K562 treated with DMSO at 1 percent for 24 hours (cell line): Measurements from ENCODE around the gene OTOGL. TPM values are rescaled to one million over a fixed set of nuclear protein-coding genes. Genes with fewer than 3 reads are reported as not detected.

ENCODE experiments used
- total RNA-seq: library from RNA; unstranded; fragments of 300-600 nt; gene quantifications from 2 replicates; pipeline ENCODE4 v1.2.3, GENCODE V29; 2022; ENCODE audit warnings: low read depth; ENCODE audit not compliant: insufficient read depth

Gene OTOGL, protein sequence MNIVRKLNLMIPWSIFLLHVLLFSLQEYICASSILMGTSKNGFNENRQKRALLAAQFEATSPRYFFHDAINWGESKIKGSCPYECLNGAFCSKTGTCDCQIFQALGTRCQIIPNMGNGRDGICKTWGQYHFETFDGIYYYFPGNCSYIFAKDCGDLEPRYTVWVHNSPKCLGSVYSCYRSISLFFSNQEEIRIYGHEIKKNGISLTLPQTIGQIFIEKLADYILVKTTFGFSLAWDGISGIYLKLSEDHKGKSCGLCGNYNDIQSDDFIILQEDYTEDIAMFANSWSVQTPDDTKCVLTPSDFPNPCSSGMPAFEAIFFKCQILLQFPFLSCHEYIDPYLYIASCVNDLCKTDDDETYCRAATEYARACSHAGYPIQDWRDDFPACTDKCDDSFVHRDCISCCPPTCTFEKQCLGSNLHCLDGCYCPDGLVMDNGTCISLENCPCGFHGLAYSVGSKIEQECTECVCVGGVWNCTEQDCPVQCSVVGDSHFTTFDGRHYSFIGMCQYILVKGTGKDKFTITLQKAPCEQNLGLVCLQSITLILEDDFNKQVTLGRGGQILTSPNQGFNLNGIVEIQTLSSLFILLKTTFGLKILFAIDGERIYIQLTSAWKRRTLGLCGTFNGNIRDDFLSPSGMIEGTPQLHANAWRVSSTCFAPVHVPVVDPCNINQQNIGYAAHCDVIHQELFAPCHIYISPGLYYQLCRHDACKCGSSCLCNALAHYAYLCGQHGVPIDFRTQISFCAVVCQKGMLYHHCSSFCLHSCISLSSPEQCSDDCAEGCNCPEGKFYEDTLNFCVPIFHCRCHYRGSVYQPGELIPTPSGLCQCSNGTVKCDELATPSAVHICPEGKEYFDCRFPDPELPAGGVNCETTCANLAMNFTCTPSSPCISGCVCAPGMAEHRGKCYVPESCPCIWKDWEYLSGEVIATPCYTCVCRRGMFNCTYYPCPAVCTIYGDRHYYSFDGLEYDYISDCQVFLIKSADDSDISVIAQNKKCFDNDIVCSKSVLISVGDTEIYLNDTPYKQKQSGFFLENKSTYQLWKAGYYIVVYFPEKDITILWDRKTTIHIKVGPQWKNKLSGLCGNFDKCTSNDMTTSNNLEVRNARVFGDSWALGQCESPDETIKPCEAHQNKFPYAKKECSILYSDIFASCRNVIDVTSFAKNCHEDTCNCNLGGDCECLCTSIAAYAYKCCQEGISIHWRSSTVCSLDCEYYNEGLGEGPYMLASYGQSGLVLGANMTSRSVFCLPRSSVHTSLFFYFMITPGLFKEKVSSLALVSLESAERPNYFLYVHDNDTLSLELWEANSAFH (N-terminal part only)
- total RNA-seq, result not detected in 2 replicates

DNA sequence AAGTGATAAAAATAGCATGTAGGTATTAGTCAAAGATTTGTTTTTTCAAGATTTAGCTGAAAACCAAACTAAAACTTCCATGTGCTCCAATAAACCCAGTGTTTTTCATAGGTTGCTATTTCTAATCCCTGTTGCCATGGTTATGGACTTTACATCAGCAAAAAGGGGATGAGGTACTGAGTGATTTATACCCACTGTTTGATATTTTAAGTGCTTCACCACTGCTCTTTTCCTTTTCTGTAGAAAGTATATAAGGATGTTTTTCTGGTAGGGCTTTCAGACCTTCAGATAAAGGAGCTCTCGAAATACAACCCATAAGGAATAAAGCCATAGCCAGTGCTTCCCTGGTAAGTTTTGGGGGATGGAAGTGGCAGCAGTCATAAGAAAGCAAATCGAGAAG, at the start of gene OTOGL:
Gene OTOGL (plus strand): TSS at position 279 of the 400 bp plus-strand sequence. CDS start 109,895 bp downstream, outside the sequence.

Other genes with a start within 250 kb of the OTOGL start
- gene PPP1R12A, start 164.4 kb upstream of the OTOGL start, total RNA-seq, result 19.2 and 28.1 TPM in 2 replicates